MM.1S (cell line): ENCODE measurements around the gene DPP6.
"Not testable (repeated sequence)": the region's sequence is repeated elsewhere in the genome, so short reads cannot be mapped to it uniquely, and the experiment has no call there.

Experiments used
- CTCF ChIP-seq: fragments of 300-600 bp; sonication (generic); IDR thresholded peaks from 2 replicates; pipeline ENCODE4 v1.5.1; 2016; ENCODE audit warnings: antibody characterized with exemption, low read length, mixed read lengths
- EZH2phosphoT487 ChIP-seq: fragments of 300-600 bp; sonication (generic); IDR thresholded peaks from 2 replicates; pipeline ENCODE4 v1.6.1; 2018; ENCODE audit warnings: antibody characterized with exemption, low read length

GRCh38 chr7:154053466-154054312 lies 1.5 kb downstream of the DPP6 start:
- TF ChIP-seq CTCF, EZH2phosphoT487: not testable (repeated sequence)
